Measurements from ENCODE around the gene TFIP11.

GRCh38 chr22:26503758-26504157 lies 8.5 kb downstream of the TFIP11 start:
- TF ChIP-seq POLR2A (IDR thresholded peaks at IDR 0.05; ENCODE audit: low read depth, low read length) = no peak
- TF ChIP-seq RAD21 (IDR thresholded peaks at IDR 0.05; ENCODE audit: insufficient read depth, low read depth, low read length) = no peak
- no peak for TF ChIP-seq ASH2L (IDR thresholded peaks at IDR 0.05; ENCODE audit: borderline replicate concordance, low read depth)
- TF ChIP-seq, protein P1, sequence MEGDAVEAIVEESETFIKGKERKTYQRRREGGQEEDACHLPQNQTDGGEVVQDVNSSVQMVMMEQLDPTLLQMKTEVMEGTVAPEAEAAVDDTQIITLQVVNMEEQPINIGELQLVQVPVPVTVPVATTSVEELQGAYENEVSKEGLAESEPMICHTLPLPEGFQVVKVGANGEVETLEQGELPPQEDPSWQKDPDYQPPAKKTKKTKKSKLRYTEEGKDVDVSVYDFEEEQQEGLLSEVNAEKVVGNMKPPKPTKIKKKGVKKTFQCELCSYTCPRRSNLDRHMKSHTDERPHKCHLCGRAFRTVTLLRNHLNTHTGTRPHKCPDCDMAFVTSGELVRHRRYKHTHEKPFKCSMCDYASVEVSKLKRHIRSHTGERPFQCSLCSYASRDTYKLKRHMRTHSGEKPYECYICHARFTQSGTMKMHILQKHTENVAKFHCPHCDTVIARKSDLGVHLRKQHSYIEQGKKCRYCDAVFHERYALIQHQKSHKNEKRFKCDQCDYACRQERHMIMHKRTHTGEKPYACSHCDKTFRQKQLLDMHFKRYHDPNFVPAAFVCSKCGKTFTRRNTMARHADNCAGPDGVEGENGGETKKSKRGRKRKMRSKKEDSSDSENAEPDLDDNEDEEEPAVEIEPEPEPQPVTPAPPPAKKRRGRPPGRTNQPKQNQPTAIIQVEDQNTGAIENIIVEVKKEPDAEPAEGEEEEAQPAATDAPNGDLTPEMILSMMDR (IDR thresholded peaks at IDR 0.05 in 2 of 3, conservative IDR thresholded peaks at IDR 0.05 in 1 of 3; ENCODE audit: control insufficient read depth in 2 of 3, extremely low read depth in 1 of 3, insufficient read depth in 1 of 3, low read depth in 3 of 3, low read length in 3 of 3) = no peak
- TF ChIP-seq KAT2A (conservative IDR thresholded peaks at IDR 0.05; ENCODE audit: control insufficient read depth, low read depth, low read length) = no peak
- no peak for TF ChIP-seq EP300 (IDR thresholded peaks at IDR 0.05; ENCODE audit: borderline replicate concordance in 1 of 2, control insufficient read depth in 1 of 2, low read depth in 2 of 2, low read length in 2 of 2)
- no peak for TF ChIP-seq KDM1A (IDR thresholded peaks at IDR 0.05; ENCODE audit: borderline replicate concordance)

All from GM12878 (cell line).